Measurements from ENCODE around the gene THAP8.

DNA sequence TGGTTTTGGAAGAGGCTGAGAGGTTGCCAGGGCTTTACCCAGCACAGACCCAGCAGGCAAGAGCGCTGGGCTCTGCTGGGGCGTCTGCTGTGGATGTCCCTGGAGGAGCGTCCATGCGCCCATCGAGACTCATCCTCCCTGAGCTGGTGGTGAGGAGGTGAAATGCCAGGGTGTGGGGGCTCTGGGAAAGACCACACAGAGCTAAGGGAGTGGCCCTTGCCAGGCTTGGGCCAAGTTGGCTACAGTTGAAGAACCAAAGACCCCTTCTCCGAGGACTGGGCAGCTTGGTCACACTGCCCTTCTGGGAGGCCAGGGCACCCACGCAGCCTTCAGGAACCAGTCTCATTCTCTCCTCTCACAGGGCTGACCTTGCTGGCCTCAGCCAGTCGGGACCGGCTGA lies 32.2 kb upstream of the THAP8 start:
- no peak for TF ChIP-seq POLR2AphosphoS5 (IDR thresholded peaks at IDR 0.05; ENCODE audit: low read depth, low read length)
- TF ChIP-seq POLR2A (IDR thresholded peaks at IDR 0.05; ENCODE audit: low read depth, low read length) = no peak
- no peak for TF ChIP-seq TAF1 (IDR thresholded peaks at IDR 0.05; ENCODE audit: borderline replicate concordance, low read depth, low read length)
